ENCODE results near the gene HOMER3. TPM values are rescaled to one million over a fixed set of nuclear protein-coding genes. Genes with fewer than 3 reads are reported as not detected.

HOMER3 gene
- total RNA-seq: 64.5 and 69.4 TPM in 2 replicates
- long read RNA-seq, partial matches to known transcripts: 1 of 3 reads
- long read RNA-seq, other reads (novel, unspliced or antisense): 1 of 3 reads

DNA sequence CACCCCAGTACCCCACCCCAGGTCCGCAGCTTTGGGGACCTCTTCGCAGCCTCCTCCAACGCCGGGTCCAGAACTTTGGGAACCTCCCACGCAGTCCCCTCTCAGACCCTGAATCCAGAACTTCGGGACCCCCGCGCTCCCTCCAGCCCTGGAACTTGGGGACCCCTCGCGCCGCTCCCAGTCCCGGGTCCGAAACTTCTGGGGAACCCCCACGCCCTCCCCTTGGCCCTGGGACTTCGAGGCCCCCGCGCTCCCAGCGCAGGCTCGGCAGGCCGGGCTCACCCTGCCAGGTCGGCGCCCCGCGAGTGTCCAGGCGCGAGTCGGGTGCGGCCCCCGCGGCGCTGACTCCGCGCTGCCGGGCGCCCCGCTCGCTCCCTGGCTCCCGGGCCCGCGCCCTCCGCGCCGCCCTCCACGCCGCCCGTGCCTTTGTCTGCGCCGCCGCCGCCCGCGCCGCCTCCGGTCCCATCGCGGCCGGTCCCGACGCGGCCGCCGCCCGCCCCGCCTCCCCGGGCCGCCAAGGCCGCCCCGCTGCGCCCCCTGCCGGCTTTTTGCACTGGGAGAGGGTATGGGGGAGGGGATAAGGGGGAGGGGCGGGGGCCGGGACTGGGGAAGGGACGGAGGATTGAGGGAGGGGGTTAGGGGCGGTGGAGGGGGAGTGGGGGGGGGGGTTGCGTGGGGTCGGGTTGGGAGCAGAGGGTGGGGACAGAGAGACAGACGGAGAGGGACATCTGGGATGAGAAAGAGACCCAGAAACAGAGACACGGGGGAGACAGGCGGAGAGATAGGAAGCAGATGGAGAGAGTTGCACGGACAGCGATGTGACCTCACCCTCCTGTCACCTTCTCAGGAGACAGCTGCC is at the start of gene HOMER3:
HOMER3 (minus strand) TSS at position 449 of the 859 bp plus-strand sequence. CDS start 2,235 bp downstream, outside the sequence.
- peak within 1 kb of the TSS; percentile 88 for H3K27ac Mint-ChIP-seq
- H3K4me1 Mint-ChIP-seq (ENCODE audit: low read depth): peaks cover 5% of the 10 kb centered on the region
- H3K27me3 Mint-ChIP-seq: peaks cover 5% of the 10 kb centered on the region
- H3K9me3 Mint-ChIP-seq (ENCODE audit: low read depth): no peaks in the 10 kb centered on the region
- peak within 1 kb of the TSS; percentile 89 for H3K4me3 Mint-ChIP-seq (ENCODE audit: low read depth)
- H3K36me3 Mint-ChIP-seq (ENCODE audit: insufficient read depth): peaks cover 6% of the 10 kb centered on the region
- TF ChIP-seq, protein P1, sequence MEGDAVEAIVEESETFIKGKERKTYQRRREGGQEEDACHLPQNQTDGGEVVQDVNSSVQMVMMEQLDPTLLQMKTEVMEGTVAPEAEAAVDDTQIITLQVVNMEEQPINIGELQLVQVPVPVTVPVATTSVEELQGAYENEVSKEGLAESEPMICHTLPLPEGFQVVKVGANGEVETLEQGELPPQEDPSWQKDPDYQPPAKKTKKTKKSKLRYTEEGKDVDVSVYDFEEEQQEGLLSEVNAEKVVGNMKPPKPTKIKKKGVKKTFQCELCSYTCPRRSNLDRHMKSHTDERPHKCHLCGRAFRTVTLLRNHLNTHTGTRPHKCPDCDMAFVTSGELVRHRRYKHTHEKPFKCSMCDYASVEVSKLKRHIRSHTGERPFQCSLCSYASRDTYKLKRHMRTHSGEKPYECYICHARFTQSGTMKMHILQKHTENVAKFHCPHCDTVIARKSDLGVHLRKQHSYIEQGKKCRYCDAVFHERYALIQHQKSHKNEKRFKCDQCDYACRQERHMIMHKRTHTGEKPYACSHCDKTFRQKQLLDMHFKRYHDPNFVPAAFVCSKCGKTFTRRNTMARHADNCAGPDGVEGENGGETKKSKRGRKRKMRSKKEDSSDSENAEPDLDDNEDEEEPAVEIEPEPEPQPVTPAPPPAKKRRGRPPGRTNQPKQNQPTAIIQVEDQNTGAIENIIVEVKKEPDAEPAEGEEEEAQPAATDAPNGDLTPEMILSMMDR (IDR thresholded peaks at IDR 0.05; ENCODE audit: unreplicated experiment): peak; percentile 26
- peak; percentile 86 for DNase-seq (ENCODE audit: low spot score, unreplicated experiment)

GRCh38 chr19:18990128-18990708 is 49.2 kb upstream of the HOMER3 start:
- Mint-ChIP-seq H3K4me1 (ENCODE audit: low read depth) (no peaks in the 10 kb centered on the region), H3K27ac (no peak overlapping the region), H3K36me3 (ENCODE audit: insufficient read depth) (peaks cover 4% of the 10 kb centered on the region), H3K27me3 (peaks cover 9% of the 10 kb centered on the region), H3K4me3 (ENCODE audit: low read depth) (no peak overlapping the region), H3K9me3 (ENCODE audit: low read depth) (no peaks in the 10 kb centered on the region)
- TF ChIP-seq, protein P1 (IDR thresholded peaks at IDR 0.05; ENCODE audit: unreplicated experiment): no peak
- no peak for DNase-seq (ENCODE audit: low spot score, unreplicated experiment)

DNA sequence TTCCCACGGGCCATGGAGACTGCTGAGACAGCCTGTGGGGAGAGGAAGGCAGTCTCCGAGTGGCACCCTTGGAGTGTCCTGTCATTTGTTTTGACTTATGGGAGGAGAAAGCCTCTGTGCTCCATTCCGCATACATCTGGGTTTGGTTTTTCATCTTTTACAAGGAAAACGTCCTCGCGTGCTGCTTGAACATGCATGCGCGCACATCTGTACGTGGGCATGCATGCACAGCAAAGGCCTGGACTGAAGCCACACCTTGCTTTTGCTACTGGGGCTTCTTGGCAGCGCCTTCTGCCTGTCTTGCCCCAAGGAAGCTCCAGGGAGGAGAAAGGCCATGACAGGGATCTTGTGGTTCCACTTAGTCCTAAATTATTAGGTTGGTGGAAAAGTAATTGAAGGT is 48.3 kb upstream of the HOMER3 start:
- Mint-ChIP-seq H3K9me3 (ENCODE audit: low read depth) (no peaks in the 10 kb centered on the region), H3K27ac (no peak overlapping the region), H3K4me3 (ENCODE audit: low read depth) (no peak overlapping the region), H3K4me1 (ENCODE audit: low read depth) (no peaks in the 10 kb centered on the region), H3K27me3 (peaks cover 12% of the 10 kb centered on the region), H3K36me3 (ENCODE audit: insufficient read depth) (peaks cover 4% of the 10 kb centered on the region)
- DNase-seq (ENCODE audit: low spot score, unreplicated experiment): no peak
- TF ChIP-seq, protein P1 (IDR thresholded peaks at IDR 0.05; ENCODE audit: unreplicated experiment): no peak

GRCh38 chr19:18987456-18987855 is 46.4 kb upstream of the HOMER3 start:
- H3K27ac Mint-ChIP-seq: no peak overlapping the region
- peaks cover 15% of the 10 kb centered on the region for H3K27me3 Mint-ChIP-seq
- no peaks in the 10 kb centered on the region for H3K9me3 Mint-ChIP-seq (ENCODE audit: low read depth)
- H3K36me3 Mint-ChIP-seq (ENCODE audit: insufficient read depth): peaks cover 1% of the 10 kb centered on the region
- TF ChIP-seq, protein P1 (IDR thresholded peaks at IDR 0.05; ENCODE audit: unreplicated experiment): no peak
- no peaks in the 10 kb centered on the region for H3K4me1 Mint-ChIP-seq (ENCODE audit: low read depth)
- no peak overlapping the region for H3K4me3 Mint-ChIP-seq (ENCODE audit: low read depth)
- DNase-seq (ENCODE audit: low spot score, unreplicated experiment): no peak

GRCh38 chr19:18985257-18985656 is 44.2 kb upstream of the HOMER3 start:
- H3K9me3 Mint-ChIP-seq (ENCODE audit: low read depth): no peaks in the 10 kb centered on the region
- H3K4me3 Mint-ChIP-seq (ENCODE audit: low read depth): no peak overlapping the region
- no peaks in the 10 kb centered on the region for H3K36me3 Mint-ChIP-seq (ENCODE audit: insufficient read depth)
- DNase-seq (ENCODE audit: low spot score, unreplicated experiment): no peak
- TF ChIP-seq, protein P1 (IDR thresholded peaks at IDR 0.05; ENCODE audit: unreplicated experiment): no peak
- peaks cover 18% of the 10 kb centered on the region for H3K27me3 Mint-ChIP-seq
- H3K4me1 Mint-ChIP-seq (ENCODE audit: low read depth): no peaks in the 10 kb centered on the region
- no peak overlapping the region for H3K27ac Mint-ChIP-seq

Data from progenitor cell of endocrine pancreas (in vitro differentiated cells).